Activated CD4-positive, alpha-beta T cell treated with anti-CD3 and anti-CD28 coated beads, Interleukin-2, amount 10 ng/mL, durations not matched to agents 7 days and 5 days (primary cell): ENCODE measurements around the gene CCSER1. TPM values are rescaled to one million over a fixed set of nuclear protein-coding genes. Genes with fewer than 3 reads are reported as not detected.

Experiments
- CTCF ChIA-PET: fragments of 350-600 bp; sonication (Branson Sonifier 250); formaldehyde crosslinking; loops from one replicate; lab custom pipeline; 2021; ENCODE audit warnings: antibody characterized with exemption; lab: Charles Lee
- POLR2A ChIA-PET: fragments of 350-600 bp; sonication (Branson Sonifier 250); formaldehyde crosslinking; loops from one replicate; lab custom pipeline; 2021; ENCODE audit warnings: antibody characterized with exemption; lab: Charles Lee
- DNase-seq: peaks from one replicate; pipeline ENCODE4 v3.0.0-alpha.2; 2020
- H3K27ac Mint-ChIP-seq: one replicate; pipeline ENCODE4 v1.8.0; 2021; ENCODE audit warnings: mild to moderate bottlenecking, moderate library complexity, mixed read lengths
- H3K27me3 Mint-ChIP-seq: one replicate; pipeline ENCODE4 v1.8.0; 2021; ENCODE audit warnings: mixed read lengths
- H3K36me3 Mint-ChIP-seq: one replicate; pipeline ENCODE4 v1.8.0; 2021; ENCODE audit warnings: low read depth, mixed read lengths
- H3K4me1 Mint-ChIP-seq: one replicate; pipeline ENCODE4 v1.8.0; 2021; ENCODE audit warnings: mixed read lengths
- H3K4me3 Mint-ChIP-seq: one replicate; pipeline ENCODE4 v1.8.0; 2021; ENCODE audit warnings: mild to moderate bottlenecking, moderate library complexity, mixed read lengths
- H3K9me3 Mint-ChIP-seq: one replicate; pipeline ENCODE4 v1.8.0; 2021; ENCODE audit warnings: mixed read lengths
- total RNA-seq, 2 experiments: library from RNA; stranded (reverse); gene quantifications; one replicate each; pipeline ENCODE4 v1.2.3, GENCODE V29; 2021

Gene CCSER1
- total RNA-seq, 2 experiments from 2014 or later, result 0.15 TPM; not detected in 1

DNA sequence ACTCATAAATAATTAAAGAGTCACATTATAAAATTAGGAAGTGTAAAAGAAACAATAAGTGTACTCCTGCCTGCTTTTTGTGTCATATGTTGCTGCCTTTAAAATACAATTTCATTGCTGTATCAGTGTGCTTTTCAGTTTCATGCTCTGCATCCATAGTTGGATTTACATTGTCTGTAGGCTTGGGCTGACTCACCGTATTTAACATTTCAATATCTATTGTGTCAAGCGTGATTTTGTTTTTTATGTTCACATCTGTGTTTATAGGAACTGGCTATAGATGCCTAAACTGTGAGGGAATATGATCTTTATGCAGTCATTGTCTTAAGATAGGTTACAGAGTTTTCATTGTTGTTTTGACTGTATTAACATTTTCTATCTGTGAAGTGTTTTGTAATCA is 18.1 kb downstream of the CCSER1 start:
- no peak for DNase-seq
- POLR2A ChIA-PET, result no interaction called here

DNA sequence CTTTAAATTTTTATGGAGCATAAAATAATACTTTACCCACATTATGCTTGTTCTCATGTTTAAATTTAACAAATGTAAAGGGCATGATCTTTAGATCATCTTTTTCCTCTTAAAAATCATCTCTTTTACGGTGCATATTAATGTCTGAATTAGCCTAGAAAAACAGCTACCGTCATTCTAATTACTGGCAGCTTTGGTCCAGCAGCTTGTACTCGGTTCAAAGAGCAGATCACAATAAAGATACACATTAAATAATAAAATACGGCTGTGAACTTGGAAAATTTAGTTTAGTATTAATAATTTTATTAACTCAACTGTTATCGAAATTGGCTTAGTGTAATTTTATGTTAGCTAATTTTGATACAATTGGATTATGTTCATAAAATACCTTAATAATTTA is 19.1 kb downstream of the CCSER1 start:
- ChIA-PET POLR2A (no interaction called here), CTCF (no interaction called here)
- H3K4me3 Mint-ChIP-seq, result no peak overlapping the region
- DNase-seq, result no peak
- H3K4me1 Mint-ChIP-seq, result no peaks in the 10 kb centered on the region
- H3K36me3 Mint-ChIP-seq, result no peaks in the 10 kb centered on the region
- H3K9me3 Mint-ChIP-seq, result no peaks in the 10 kb centered on the region
- no peaks in the 10 kb centered on the region for H3K27me3 Mint-ChIP-seq
- no peak overlapping the region for H3K27ac Mint-ChIP-seq

More for the DNA sequence above, 18.1 kb downstream of the CCSER1 start:
- Mint-ChIP-seq H3K27me3 (no peaks in the 10 kb centered on the region), H3K36me3 (no peaks in the 10 kb centered on the region), H3K27ac (no peak overlapping the region), H3K4me3 (no peak overlapping the region), H3K9me3 (no peaks in the 10 kb centered on the region), H3K4me1 (no peaks in the 10 kb centered on the region)
- CTCF ChIA-PET, result no interaction called here

DNA sequence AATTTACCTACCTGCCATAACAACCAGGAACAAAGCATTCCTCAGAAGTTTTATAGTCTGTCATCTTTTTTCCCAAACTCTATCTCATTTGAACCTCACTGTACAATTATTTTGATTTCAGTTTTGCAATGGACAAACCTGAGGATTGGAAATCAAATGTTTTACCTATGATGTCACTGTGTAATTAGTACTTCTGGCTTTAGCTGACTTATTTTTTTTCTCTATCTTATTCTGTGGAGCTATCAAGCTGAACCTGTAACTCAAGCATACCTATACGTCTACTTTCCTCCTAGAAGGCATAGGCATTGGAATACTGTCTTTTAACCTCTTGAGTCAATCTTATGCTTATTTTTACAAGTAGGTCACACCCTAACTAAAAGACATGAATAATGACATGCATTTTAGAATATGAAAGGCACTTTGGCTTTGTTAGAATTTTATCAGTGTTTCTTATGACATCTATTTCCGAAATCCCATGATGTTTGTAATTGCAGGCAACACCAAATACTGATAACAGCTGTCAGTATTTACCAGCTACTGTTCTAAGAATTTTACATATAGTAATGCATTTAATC is 21.5 kb downstream of the CCSER1 start:
- Mint-ChIP-seq H3K4me3 (no peak overlapping the region), H3K27me3 (no peaks in the 10 kb centered on the region), H3K9me3 (no peaks in the 10 kb centered on the region), H3K4me1 (no peaks in the 10 kb centered on the region), H3K27ac (no peak overlapping the region), H3K36me3 (no peaks in the 10 kb centered on the region)
- ChIA-PET POLR2A (no interaction called here), CTCF (no interaction called here)
- no peak for DNase-seq

DNA sequence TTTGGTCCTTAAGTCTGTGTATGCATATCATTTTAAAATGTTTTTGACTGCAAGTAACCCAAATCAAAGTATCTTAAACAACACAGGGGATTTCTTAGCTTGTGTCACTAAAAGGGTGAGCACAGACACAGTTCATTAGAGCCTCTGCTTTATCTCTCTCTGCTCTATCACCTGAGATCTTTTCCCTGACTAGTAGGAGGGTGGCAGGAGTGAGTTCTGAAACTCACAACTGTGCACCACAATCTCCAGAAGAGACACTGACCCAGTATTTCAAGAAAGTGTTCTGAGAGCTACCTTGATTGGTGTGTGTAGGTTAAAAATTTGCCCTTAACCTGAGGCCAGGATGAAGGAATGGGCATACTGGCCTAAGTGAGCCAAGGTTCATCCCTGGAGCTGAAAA is 24.8 kb downstream of the CCSER1 start:
- no peak for DNase-seq
- Mint-ChIP-seq H3K27ac (no peak overlapping the region), H3K27me3 (no peaks in the 10 kb centered on the region), H3K36me3 (no peaks in the 10 kb centered on the region), H3K9me3 (no peaks in the 10 kb centered on the region), H3K4me1 (no peaks in the 10 kb centered on the region), H3K4me3 (no peak overlapping the region)
- POLR2A ChIA-PET, result no interaction called here
- CTCF ChIA-PET, result no interaction called here

DNA sequence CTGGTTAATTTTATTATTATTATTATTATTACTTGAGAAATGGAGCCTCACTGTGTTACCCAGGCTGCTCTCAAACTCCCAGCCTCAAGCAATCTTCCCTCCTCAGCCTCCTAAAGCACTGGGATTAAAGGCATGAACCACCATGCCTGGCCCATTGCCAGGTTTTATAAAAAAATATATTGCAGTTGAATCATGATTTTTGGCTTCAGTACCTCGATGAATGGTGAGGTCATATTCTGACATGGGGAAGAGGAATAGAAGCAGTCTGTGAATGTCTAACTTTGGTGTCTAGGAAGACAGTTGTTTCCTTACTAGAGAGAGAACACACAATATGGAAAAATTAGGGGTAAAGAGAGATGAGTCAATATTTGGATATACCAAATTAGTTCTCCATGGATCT is 32.0 kb downstream of the CCSER1 start:
- no peak for DNase-seq
- H3K4me3 Mint-ChIP-seq, result no peak overlapping the region
- H3K36me3 Mint-ChIP-seq, result no peaks in the 10 kb centered on the region
- H3K9me3 Mint-ChIP-seq, result no peaks in the 10 kb centered on the region
- H3K27me3 Mint-ChIP-seq, result no peaks in the 10 kb centered on the region
- ChIA-PET POLR2A (no interaction called here), CTCF (no interaction called here)
- H3K4me1 Mint-ChIP-seq, result no peaks in the 10 kb centered on the region
- no peak overlapping the region for H3K27ac Mint-ChIP-seq

DNA sequence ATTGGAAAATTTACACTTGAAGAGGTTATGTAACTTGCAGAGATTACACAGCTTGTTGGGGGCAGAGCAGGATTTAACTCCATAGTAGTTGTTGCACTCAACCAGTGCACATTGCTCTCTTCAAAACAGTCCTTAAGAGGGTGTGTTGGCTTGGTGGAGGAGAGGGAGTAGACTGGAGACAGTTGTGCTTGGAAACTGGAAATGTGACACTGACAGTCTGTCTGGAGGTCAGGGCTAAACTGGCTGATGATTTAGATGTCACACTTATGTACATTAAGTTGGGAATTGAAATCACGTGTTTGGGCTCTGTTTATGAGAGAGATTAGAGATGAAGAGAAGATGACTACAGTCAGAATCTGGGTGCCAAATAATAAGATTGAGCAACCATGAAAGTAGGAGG is 32.9 kb downstream of the CCSER1 start:
- Mint-ChIP-seq H3K36me3 (no peaks in the 10 kb centered on the region), H3K4me3 (no peak overlapping the region), H3K27ac (no peak overlapping the region), H3K4me1 (no peaks in the 10 kb centered on the region), H3K27me3 (no peaks in the 10 kb centered on the region), H3K9me3 (no peaks in the 10 kb centered on the region)
- DNase-seq, result no peak
- ChIA-PET POLR2A (no interaction called here), CTCF (no interaction called here)

DNA sequence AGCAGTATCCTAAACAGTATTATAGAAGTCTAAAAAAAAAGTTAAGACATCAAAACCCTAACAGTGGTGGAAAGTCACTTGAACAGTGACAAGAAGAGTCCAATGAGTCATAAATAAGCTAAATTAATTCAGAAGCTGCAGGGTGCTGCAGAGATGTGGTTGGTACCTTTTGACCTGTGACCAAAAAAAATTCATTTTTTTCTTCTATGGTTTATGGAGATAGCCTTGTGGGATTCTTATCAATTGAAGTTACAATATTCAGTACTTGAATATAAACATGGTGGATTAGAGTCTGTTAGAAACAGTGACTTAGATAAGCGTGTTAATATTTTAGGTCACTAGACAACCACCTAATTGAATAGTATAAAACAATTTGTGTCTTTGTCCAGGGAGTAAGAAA is 35.4 kb downstream of the CCSER1 start:
- ChIA-PET CTCF (no interaction called here), POLR2A (no interaction called here)
- H3K4me1 Mint-ChIP-seq, result no peaks in the 10 kb centered on the region
- no peaks in the 10 kb centered on the region for H3K27me3 Mint-ChIP-seq
- DNase-seq, result no peak
- no peaks in the 10 kb centered on the region for H3K36me3 Mint-ChIP-seq
- no peak overlapping the region for H3K27ac Mint-ChIP-seq
- no peaks in the 10 kb centered on the region for H3K9me3 Mint-ChIP-seq
- H3K4me3 Mint-ChIP-seq, result no peak overlapping the region

DNA sequence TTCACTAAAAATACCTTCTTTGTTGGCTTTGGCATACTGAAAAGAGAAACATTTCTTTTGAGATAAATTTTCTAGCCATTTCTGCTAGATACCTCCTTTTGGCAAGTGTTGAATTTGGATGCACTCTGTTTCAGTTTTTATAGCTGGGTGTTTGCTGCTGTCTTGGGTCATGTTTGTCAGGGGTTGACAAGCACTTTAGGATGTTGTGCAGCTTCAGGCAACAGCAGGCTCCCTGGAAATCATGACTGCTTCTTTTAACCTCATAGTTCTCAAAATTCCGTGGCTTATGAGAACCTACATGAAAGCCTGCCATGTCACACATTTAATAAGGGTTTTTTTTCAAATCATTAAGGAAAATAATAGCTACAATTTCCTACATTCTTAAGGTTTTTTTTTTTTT is 36.7 kb downstream of the CCSER1 start:
- no peaks in the 10 kb centered on the region for H3K36me3 Mint-ChIP-seq
- ChIA-PET CTCF (no interaction called here), POLR2A (no interaction called here)
- no peak overlapping the region for H3K27ac Mint-ChIP-seq
- no peaks in the 10 kb centered on the region for H3K27me3 Mint-ChIP-seq
- no peak overlapping the region for H3K4me3 Mint-ChIP-seq
- H3K9me3 Mint-ChIP-seq, result no peaks in the 10 kb centered on the region
- DNase-seq, result no peak
- H3K4me1 Mint-ChIP-seq, result no peaks in the 10 kb centered on the region

DNA sequence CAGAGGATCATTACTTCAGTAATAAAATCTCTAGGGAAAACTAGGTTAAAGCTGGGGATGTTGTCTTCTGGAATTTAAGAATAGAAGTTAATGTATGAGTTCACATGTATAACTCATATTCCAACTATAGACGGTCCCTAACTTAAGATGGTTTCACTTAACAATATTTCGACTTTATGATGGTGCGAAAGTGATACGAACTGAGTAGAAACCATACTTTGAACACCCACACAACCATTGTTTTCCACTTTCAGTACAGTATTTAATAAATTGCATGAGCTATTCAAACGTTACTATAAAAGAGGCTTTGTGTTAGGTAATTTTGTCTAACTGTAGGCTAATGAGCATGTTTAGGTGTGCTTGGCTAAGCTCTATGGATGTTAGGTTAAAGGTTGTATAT is 38.7 kb downstream of the CCSER1 start:
- no peak overlapping the region for H3K4me3 Mint-ChIP-seq
- H3K9me3 Mint-ChIP-seq, result no peaks in the 10 kb centered on the region
- H3K36me3 Mint-ChIP-seq, result no peaks in the 10 kb centered on the region
- DNase-seq, result no peak
- H3K27me3 Mint-ChIP-seq, result no peaks in the 10 kb centered on the region
- H3K27ac Mint-ChIP-seq, result no peak overlapping the region
- H3K4me1 Mint-ChIP-seq, result no peaks in the 10 kb centered on the region
- ChIA-PET POLR2A (no interaction called here), CTCF (no interaction called here)

DNA sequence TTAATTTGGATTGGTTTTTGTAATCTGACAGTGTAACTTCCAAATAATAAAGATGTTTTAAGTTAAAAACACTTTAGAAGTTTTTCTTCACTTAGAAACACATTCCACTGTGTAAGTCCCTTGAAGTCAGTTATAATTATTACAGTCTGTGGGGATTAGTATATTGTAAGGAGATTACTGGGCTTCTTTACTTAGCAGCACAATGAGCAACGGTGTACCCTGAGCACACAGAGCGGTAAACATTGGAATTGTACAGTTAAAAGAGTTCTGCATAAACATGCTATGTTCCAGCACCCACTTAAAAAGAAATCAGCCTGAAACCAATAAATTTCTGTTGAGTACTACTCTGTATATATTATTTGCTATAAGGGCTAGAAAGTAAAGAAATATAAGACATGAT is 44.3 kb downstream of the CCSER1 start:
- no peaks in the 10 kb centered on the region for H3K4me1 Mint-ChIP-seq
- H3K27ac Mint-ChIP-seq, result no peak overlapping the region
- no peaks in the 10 kb centered on the region for H3K9me3 Mint-ChIP-seq
- POLR2A ChIA-PET, result no interaction called here
- no peak overlapping the region for H3K4me3 Mint-ChIP-seq
- H3K27me3 Mint-ChIP-seq, result no peaks in the 10 kb centered on the region
- DNase-seq, result no peak
- H3K36me3 Mint-ChIP-seq, result no peaks in the 10 kb centered on the region
- CTCF ChIA-PET, result no interaction called here

DNA sequence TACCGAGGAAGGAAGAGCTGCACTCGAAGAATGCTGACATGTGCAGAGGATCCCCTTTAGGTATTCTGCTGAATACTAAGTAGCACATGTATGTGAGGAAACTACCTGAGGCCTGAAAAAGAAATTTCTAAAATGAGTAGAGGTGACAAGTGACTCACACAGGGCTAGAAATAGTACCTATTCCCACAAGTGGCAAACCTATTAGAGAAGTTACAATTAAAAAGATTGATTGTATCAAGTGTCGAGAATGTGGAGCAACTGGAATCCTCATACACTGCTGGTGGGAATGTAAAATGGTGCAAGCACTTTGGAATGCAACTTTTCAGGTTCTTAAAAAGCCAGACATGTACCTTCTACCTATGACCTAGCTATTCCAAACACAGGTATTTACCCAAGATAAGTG is 47.4 kb downstream of the CCSER1 start:
- Mint-ChIP-seq H3K4me1 (no peaks in the 10 kb centered on the region), H3K9me3 (no peaks in the 10 kb centered on the region), H3K36me3 (no peaks in the 10 kb centered on the region), H3K27me3 (no peaks in the 10 kb centered on the region), H3K4me3 (no peak overlapping the region), H3K27ac (no peak overlapping the region)
- ChIA-PET CTCF (no interaction called here), POLR2A (no interaction called here)
- no peak for DNase-seq

DNA sequence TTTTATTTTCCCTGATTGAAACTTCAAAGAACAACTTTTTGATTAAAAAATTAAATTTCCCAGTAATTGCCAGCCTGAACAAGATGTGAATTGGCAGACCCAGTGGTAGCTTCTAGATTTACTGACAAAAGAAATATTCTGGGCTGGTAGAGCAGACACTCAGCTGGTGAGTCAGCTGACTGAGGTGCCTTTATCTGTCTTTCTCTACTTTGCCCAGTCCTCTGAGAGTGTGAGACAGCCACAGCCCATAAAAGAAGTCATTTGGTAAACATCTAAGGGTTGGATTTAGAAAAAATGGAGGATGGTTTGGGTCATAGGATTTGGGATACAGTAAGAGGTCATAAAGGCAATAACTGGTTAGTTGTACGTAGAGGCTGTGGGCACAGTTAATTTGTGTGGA is 54.5 kb downstream of the CCSER1 start:
- no peaks in the 10 kb centered on the region for H3K36me3 Mint-ChIP-seq
- DNase-seq, result no peak
- peaks cover 2% of the 10 kb centered on the region for H3K27me3 Mint-ChIP-seq
- no peaks in the 10 kb centered on the region for H3K4me1 Mint-ChIP-seq
- H3K9me3 Mint-ChIP-seq, result no peaks in the 10 kb centered on the region
- no peak overlapping the region for H3K27ac Mint-ChIP-seq
- ChIA-PET CTCF (no interaction called here), POLR2A (no interaction called here)
- H3K4me3 Mint-ChIP-seq, result no peak overlapping the region

DNA sequence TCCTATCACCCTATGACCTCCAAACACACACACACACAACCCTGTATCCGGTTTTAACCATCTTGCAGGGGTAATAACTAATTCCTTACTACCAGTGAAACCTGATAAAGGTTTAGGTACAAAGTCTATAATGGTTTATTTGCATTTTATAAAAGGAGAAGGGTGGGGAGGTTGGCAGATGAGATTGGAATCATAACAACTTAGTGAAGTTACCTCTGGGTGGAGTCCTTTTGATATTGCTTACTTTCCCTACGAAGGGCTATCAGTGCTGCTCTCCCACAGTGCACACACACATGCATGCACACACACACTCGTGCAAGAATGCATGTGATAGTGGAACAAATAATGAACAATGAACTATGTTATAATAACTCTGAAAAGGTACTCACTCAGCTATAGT is 56.1 kb downstream of the CCSER1 start:
- Mint-ChIP-seq H3K36me3 (no peaks in the 10 kb centered on the region), H3K4me3 (no peak overlapping the region), H3K27me3 (peaks cover 2% of the 10 kb centered on the region), H3K4me1 (no peaks in the 10 kb centered on the region), H3K27ac (no peak overlapping the region), H3K9me3 (no peaks in the 10 kb centered on the region)
- CTCF ChIA-PET, result no interaction called here
- POLR2A ChIA-PET, result no interaction called here
- DNase-seq, result no peak

DNA sequence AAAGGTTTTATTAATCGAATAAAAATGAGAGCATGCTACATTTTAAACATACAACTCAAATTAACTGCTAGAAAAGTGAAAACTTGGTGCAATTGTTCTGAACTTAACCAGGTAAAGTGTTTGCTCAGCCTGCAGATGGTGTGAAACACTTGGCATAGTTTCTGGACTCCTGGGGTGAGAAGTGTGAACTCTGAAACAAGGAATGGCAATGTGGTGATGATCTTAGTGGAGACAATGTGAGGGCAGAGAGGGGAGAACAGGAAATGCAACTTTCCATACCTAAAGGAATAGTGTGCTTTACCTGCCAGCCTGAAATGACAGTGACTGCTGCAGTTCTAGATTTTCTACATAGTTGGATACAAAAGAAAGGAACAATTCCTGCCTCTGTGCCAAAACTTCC is 57.4 kb downstream of the CCSER1 start:
- no peak overlapping the region for H3K4me3 Mint-ChIP-seq
- H3K27ac Mint-ChIP-seq, result no peak overlapping the region
- CTCF ChIA-PET, result no interaction called here
- peaks cover 2% of the 10 kb centered on the region for H3K27me3 Mint-ChIP-seq
- H3K4me1 Mint-ChIP-seq, result no peaks in the 10 kb centered on the region
- no peaks in the 10 kb centered on the region for H3K36me3 Mint-ChIP-seq
- no peak for DNase-seq
- H3K9me3 Mint-ChIP-seq, result no peaks in the 10 kb centered on the region
- POLR2A ChIA-PET, result no interaction called here
